ENCODE data around the gene GDNF.

DNA sequence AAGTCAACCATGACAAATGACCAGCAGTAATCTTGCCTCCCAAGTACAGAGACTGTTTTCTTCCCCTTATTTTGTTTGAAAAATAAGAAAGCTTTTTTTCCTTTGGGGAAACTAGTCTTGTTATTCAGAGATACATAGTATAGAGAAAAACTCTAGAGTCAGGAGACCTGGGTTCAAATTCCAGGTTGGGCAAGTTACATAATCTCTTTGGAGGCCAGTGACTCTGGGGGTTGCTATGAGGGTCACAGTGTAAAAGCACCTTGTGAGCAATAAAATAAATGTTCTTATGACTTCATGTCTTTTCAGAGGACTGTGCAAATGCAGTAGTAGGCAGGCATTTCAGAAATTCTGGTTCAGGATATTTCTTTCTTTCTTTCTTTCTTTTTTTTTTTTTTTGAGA lies 71.5 kb downstream of the GDNF start:
- TF ChIP-seq CTCF (IDR thresholded peaks at IDR 0.05) (no peak), POLR2A (IDR thresholded peaks at IDR 0.05) (no peak)

Data from lower leg skin (tissue), 3 donors.